Measurements from ENCODE around the gene RNF10. TPM values are rescaled to one million over a fixed set of nuclear protein-coding genes. Genes with fewer than 3 reads are reported as not detected.

RNF10 gene
- total and polyA plus RNA-seq, 12 donors = 218 to 778 (median 271) TPM

DNA sequence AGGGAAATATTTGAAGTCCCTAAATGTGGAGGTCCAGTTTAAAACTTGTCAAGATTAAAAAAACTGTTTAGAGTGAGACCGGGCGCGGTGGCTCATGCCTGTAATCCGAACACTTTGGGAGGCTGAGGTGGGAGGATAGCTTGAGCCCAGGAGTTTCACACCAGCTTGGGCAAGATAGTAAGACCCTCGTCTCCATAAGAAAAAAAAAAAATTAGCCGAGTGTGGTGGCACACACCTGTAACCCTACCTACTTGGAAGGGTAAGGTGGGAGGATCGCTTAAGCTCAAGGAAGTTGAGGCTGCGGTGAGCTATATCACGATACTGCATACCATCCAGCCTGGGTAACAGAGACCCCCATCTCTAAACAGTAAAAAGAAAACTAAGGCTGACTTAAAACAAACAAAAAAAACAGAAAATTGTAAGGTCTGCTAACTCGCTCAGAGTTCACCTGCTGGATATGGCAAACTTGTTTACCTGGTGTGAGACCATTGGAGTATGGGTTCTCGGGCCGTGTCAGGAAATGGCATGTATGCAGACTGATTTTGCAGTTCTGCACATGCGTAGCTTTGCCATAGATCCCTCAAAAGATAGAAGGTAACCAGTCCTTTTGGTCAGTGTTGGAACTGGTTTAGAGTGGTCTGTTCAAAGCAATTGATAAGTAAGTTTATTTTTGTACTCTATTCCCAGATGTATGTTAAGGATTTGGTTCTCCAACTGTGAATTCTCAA is 2.1 kb downstream of the RNF10 start:
- no peak for DNase-seq
- peak overlapping the region in 9 of 10 donors; percentile 68 to 99 (median 95) for H3K27ac ChIP-seq
- TF ChIP-seq, protein P1, sequence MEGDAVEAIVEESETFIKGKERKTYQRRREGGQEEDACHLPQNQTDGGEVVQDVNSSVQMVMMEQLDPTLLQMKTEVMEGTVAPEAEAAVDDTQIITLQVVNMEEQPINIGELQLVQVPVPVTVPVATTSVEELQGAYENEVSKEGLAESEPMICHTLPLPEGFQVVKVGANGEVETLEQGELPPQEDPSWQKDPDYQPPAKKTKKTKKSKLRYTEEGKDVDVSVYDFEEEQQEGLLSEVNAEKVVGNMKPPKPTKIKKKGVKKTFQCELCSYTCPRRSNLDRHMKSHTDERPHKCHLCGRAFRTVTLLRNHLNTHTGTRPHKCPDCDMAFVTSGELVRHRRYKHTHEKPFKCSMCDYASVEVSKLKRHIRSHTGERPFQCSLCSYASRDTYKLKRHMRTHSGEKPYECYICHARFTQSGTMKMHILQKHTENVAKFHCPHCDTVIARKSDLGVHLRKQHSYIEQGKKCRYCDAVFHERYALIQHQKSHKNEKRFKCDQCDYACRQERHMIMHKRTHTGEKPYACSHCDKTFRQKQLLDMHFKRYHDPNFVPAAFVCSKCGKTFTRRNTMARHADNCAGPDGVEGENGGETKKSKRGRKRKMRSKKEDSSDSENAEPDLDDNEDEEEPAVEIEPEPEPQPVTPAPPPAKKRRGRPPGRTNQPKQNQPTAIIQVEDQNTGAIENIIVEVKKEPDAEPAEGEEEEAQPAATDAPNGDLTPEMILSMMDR (IDR thresholded peaks at IDR 0.05) = no peak
- no peak for ATAC-seq
- H3K4me1 ChIP-seq = peaks cover 24 to 65% (median 59%) of the 10 kb centered on the region in 9 donors
- intact Hi-C loops (cut with DNase I) = loop anchor here in 1 of 10 donors (5.0 kb wide), 1 partner anchor 39 kb away; the partner anchor contains the start of gene DYNLL1
- peak overlapping the region; percentile 50 to 98 (median 92) for H3K4me3 ChIP-seq
- WGBS, 2 donors = 35 to 42% methylated on average over 13 of the region's 13 CpGs
- no peaks in the 10 kb centered on the region for H3K27me3 ChIP-seq
- no peaks in the 10 kb centered on the region for H3K9me3 ChIP-seq
- H3K36me3 ChIP-seq = peaks cover 0 to 34% (median 0%) of the 10 kb centered on the region in 9 donors

DNA sequence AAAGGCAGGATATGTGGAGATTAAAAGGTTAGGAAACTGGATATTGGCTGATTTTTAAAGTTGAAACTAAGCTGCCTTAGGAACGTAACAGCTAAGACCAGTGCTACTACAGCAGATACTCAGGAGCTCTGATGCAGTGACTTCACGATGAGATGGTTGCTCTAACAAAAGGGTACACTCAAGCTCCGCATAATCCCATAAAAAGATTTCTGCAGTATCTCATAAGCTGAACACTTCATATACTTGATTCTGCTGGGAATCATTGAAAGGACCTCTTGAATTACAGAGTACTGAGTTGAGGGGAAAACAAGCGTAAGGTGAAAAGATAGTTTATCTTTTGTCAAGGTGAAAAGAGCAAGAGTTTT is 3.7 kb downstream of the RNF10 start:
- Histone ChIP-seq H3K4me1 (peaks cover 27 to 80% (median 73%) of the 10 kb centered on the region in 9 donors), H3K4me3 (peak overlapping the region in 9 of 10 donors; percentile 17 to 98 (median 95)), H3K27ac (peak overlapping the region; percentile 68 to 99 (median 95)), H3K27me3 (no peaks in the 10 kb centered on the region), H3K9me3 (no peaks in the 10 kb centered on the region), H3K36me3 (peaks cover 0 to 50% (median 0%) of the 10 kb centered on the region in 9 donors)
- no peak for ATAC-seq
- TF ChIP-seq, protein P1 (IDR thresholded peaks at IDR 0.05) = no peak
- intact Hi-C loops (cut with DNase I) = loop anchor here in 1 of 10 donors (5.0 kb wide), 1 partner anchor 41 kb away; the partner anchor contains the start of gene DYNLL1
- no peak for DNase-seq
- 29 to 43% methylated on average over 4 of the region's 4 CpGs for WGBS, 2 donors

DNA sequence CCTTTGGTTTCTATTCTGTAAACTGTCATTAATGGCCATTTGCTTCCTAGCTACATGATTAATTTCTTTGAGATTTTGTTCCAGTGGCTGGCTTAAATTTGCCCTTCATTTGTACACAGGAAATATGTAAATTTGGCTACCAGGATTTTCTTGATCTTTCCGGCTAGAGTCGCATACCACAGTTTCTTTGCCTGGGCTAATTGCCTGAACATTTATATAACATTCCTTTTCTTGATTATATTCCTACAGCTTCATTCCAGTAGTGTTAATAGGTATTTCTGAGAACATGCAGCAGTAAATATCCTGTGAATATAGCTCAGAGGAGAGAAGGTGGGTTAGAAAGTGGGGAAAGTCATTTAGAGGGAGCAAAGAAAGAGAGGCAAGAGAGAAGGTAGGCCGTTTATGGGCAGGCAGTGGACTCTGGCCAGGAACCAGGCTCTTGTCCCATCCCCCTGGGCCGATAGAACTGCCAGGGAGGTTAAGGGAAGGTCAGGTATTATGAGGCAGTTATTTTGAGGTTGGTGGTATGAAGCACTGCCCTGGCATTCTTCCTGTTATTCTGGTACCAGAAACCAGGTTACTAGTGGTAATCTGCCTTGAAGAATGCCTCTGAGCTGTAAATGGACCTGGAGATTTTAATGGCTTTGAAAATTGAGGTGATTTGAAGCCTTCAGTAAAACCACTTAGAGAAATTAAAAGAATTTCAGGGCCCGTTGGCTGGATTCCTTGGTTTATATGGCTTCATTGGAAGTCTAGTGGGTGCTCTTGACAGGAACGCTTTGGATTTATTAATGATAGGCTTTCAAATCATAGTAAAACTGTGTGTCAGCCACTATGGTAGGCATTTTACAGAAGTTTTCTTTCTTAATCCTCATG is 4.4 kb downstream of the RNF10 start:
- Histone ChIP-seq H3K36me3 (peaks cover 0 to 56% (median 0%) of the 10 kb centered on the region in 9 donors), H3K4me3 (peak overlapping the region in 9 of 10 donors; percentile 17 to 98 (median 95)), H3K9me3 (no peaks in the 10 kb centered on the region), H3K27ac (peak overlapping the region; percentile 68 to 99 (median 95)), H3K27me3 (no peaks in the 10 kb centered on the region), H3K4me1 (peaks cover 27 to 87% (median 78%) of the 10 kb centered on the region in 9 donors)
- intact Hi-C loops (cut with DNase I) = loop anchor here in 1 of 10 donors (5.0 kb wide), 1 partner anchor 41 kb away; the partner anchor contains the start of gene DYNLL1
- ATAC-seq (peak; percentile 60 to 89 (median 80)), DNase-seq (peak; percentile 59 to 81)
- 10 to 12% methylated on average over 6 of the region's 6 CpGs for WGBS, 2 donors
- TF ChIP-seq, protein P1 (IDR thresholded peaks at IDR 0.05) = no peak

DNA sequence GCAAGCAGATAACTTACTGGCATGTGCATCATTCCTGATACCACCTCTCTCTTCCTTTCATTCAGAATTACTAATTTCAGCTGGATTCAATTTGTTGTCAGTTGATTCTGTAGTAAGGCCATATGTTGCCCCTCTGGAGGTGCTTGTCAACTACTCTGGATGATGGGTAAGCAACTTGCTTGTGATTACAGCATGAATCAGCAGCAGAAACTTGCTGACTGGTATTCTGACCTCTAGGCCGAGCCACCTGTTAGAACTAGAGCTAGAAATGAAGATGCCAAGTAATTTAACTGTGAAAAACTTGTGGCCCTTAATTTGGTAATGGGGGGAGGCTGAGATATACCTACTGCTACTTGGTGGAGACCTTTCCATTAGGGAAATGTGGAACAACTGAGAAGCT is 5.1 kb downstream of the RNF10 start:
- H3K27me3 ChIP-seq = no peaks in the 10 kb centered on the region
- TF ChIP-seq, protein P1 (IDR thresholded peaks at IDR 0.05) = no peak
- no peak for DNase-seq
- peak in 3 of 8 donors; percentile 31 to 54 (median 48) for ATAC-seq
- H3K36me3 ChIP-seq = peaks cover 0 to 64% (median 0%) of the 10 kb centered on the region in 9 donors
- H3K9me3 ChIP-seq = no peaks in the 10 kb centered on the region
- intact Hi-C loops (cut with DNase I) = loop anchor here in 1 of 10 donors (5.0 kb wide), 1 partner anchor 42 kb away; the partner anchor contains the start of gene DYNLL1
- peak overlapping the region in 6 of 10 donors; percentile 2 to 98 (median 92) for H3K4me3 ChIP-seq
- WGBS, 2 donors = 30 to 44% methylated on average over 1 of the region's 1 CpG
- peaks cover 27 to 92% (median 85%) of the 10 kb centered on the region in 9 donors for H3K4me1 ChIP-seq
- H3K27ac ChIP-seq = peak overlapping the region; percentile 68 to 99 (median 95)
